K562 (cell line): Measurements from ENCODE around the gene FGF12. TPM values are rescaled to one million over a fixed set of nuclear protein-coding genes. Genes with fewer than 3 reads are reported as not detected.

ENCODE experiments used
- ATAC-seq: fragments of 200-7000 bp; cut with Tn5 transposase; 3 replicates; pipeline ENCODE4 v1.9.1; 2020; ENCODE audit warnings: moderate library complexity
- BruUV-seq: library from RNA; stranded (reverse); fragments of 400-500 nt; replicated peaks from 2 replicates; lab custom pipeline; 2021; lab: Mats Ljungman, UMichigan
- CTCF ChIA-PET: fragments of 300-600 bp; formaldehyde crosslinking; extraction: SDS; loops from one replicate; lab custom pipeline; 2021; ENCODE audit warnings: low intra/inter-chr PET ratio; lab: Yijun Ruan, JAX
- POLR2A ChIA-PET: fragments of 300-600, 350-650 bp; sonication (Branson Sonifier 250); formaldehyde crosslinking; extraction: SDS; loops from one replicate; lab custom pipeline; 2021; ENCODE audit warnings: antibody characterized with exemption, inconsistent platforms; lab: Yijun Ruan, JAX
- DNase-seq, 4 experiments: peaks; one replicate each; pipeline versions ENCODE4 v3.0.0 to v3.0.0-alpha.2; 2011 to 2018; ENCODE audit warnings: low spot score in 3 of 4, mixed read lengths in 3 of 4; ENCODE audit errors: extremely low read depth in 1 of 4
- FAIRE-seq: peaks from 2 replicates; lab custom pipeline; 2011; peaks lifted over from hg19 to GRCh38; lab: Jason Lieb, UNC
- H2AFZ ChIP-seq: 2 replicates; pipeline ENCODE4 v1.6.0; 2011; ENCODE audit warnings: low read depth, low read length, control low read depth, inconsistent platforms
- H3K27ac ChIP-seq: fragments of 200-600 bp; 3 replicates; pipeline ENCODE4 v1.8.0; 2011; ENCODE audit warnings: low read depth, mild to moderate bottlenecking, control low read depth, inconsistent platforms, low read length, moderate library complexity, mixed read lengths; ENCODE audit errors: extremely low read depth
- H3K27me3 ChIP-seq, 2 experiments: fragments of 300-600 bp in 1 of 2; 2 replicates in 1 of 2; 3 replicates in 1 of 2; pipeline versions ENCODE4 v1.6.0 to v1.8.0; 2011; ENCODE audit warnings: inconsistent platforms in 2 of 2, low read length in 2 of 2, mild to moderate bottlenecking in 1 of 2, mixed read lengths in 1 of 2, moderate library complexity in 1 of 2; ENCODE audit not compliant: control insufficient read depth in 2 of 2, insufficient read depth in 2 of 2
- H3K36me3 ChIP-seq: fragments of 300-600 bp; 3 replicates; pipeline ENCODE4 v1.8.0; 2011; ENCODE audit warnings: mild to moderate bottlenecking, low read length, inconsistent platforms; ENCODE audit not compliant: control insufficient read depth, insufficient read depth
- H3K4me1 ChIP-seq, 2 experiments: fragments of 200-600 bp in 1 of 2; replicated peaks in 1 of 2; 2 replicates in 1 of 2; 3 replicates in 1 of 2; pipeline versions ENCODE4 v1.5.1 to v1.8.0; 2011; ENCODE audit warnings: inconsistent platforms in 2 of 2, low read length in 2 of 2, mild to moderate bottlenecking in 1 of 2, mixed read lengths in 1 of 2, moderate library complexity in 1 of 2; ENCODE audit not compliant: control insufficient read depth in 2 of 2, insufficient read depth in 2 of 2
- H3K4me2 ChIP-seq: 2 replicates; pipeline ENCODE4 v1.6.1; 2011; ENCODE audit warnings: low read length, control low read depth, inconsistent platforms, mixed read lengths; ENCODE audit not compliant: insufficient read depth
- H3K4me3 ChIP-seq: fragments of 200-600 bp; sonication (generic), shearing (Covaris generic); 2 replicates; pipeline ENCODE4 v1.5.1; 2016; ENCODE audit warnings: control low read depth, inconsistent platforms
- H3K79me2 ChIP-seq: fragments of 200-600 bp; 3 replicates; pipeline ENCODE4 v1.8.0; 2011; ENCODE audit warnings: low read length, inconsistent platforms; ENCODE audit not compliant: control insufficient read depth, insufficient read depth
- H3K9ac ChIP-seq, 2 experiments: 2 replicates each; pipeline versions ENCODE4 v1.6.0 to v1.6.1; 2011; ENCODE audit warnings: low read depth in 2 of 2, low read length in 2 of 2, control low read depth in 1 of 2, inconsistent platforms in 1 of 2, mild to moderate bottlenecking in 1 of 2, mixed read lengths in 1 of 2; ENCODE audit not compliant: insufficient read depth in 1 of 2
- H3K9me1 ChIP-seq: one replicate; pipeline ENCODE4 v1.6.0; 2011; ENCODE audit warnings: inconsistent platforms, mild to moderate bottlenecking, low read length, moderate library complexity; ENCODE audit not compliant: control insufficient read depth, insufficient read depth
- H3K9me3 ChIP-seq: replicated peaks from 2 replicates; pipeline ENCODE4 v1.5.1; 2011; ENCODE audit warnings: low read depth, low read length, inconsistent platforms; ENCODE audit not compliant: control insufficient read depth, insufficient read depth
- H4K20me1 ChIP-seq: replicated peaks from 2 replicates; pipeline ENCODE4 v1.6.1; 2011; ENCODE audit warnings: low read length, inconsistent platforms, mixed read lengths; ENCODE audit not compliant: control insufficient read depth, insufficient read depth
- EWSR1 ChIP-seq: fragments of 450-650 bp; IDR thresholded peaks from 2 replicates; pipeline ENCODE4 v1.6.1; 2018; ENCODE audit warnings: borderline replicate concordance, mild to moderate bottlenecking, low read depth, moderate library complexity; ENCODE audit not compliant: partially characterized antibody
- MAFG ChIP-seq: fragments of 450-650 bp; conservative IDR thresholded peaks from 2 replicates; pipeline ENCODE4 v1.6.1; 2016; ENCODE audit warnings: missing genetic modification characterization, missing compliant biosample characterization
- MYBL2 ChIP-seq, 2 experiments: fragments of 450-650 bp in 1 of 2; sonication (generic) in 1 of 2; formaldehyde crosslinking in 1 of 2; IDR thresholded peaks; 2 replicates each; pipeline versions ENCODE4 v1.6.1 to v1.8.1; 2017 to 2022; ENCODE audit warnings: borderline replicate concordance in 1 of 2, inconsistent platforms in 1 of 2, low read depth in 1 of 2, mild to moderate bottlenecking in 1 of 2, missing genetic modification reagents in 1 of 2, moderate library complexity in 1 of 2
- TRIM28 ChIP-seq: fragments of 450-650 bp; IDR thresholded peaks from 2 replicates; pipeline ENCODE4 v1.6.1; 2017
- ZBTB11 ChIP-seq, 3 experiments: fragments of 200-800 bp in 1 of 3; fragments of 250-450 bp in 1 of 3; fragments of 450-650 bp in 1 of 3; sonication (Bioruptor Pico) in 1 of 3; sonication (Bioruptor generic) in 1 of 3; formaldehyde crosslinking in 1 of 3; IDR thresholded peaks; 2 replicates each; pipeline versions ENCODE4 v1.6.1 to v1.8.0; 2016 to 2022; ENCODE audit warnings: mild to moderate bottlenecking in 2 of 3, missing genetic modification characterization in 2 of 3, missing compliant biosample characterization in 1 of 3, moderate library complexity in 1 of 3
- WGBS: fragments of 100-300 bp; shearing (Covaris generic); methylation state at CpG from one replicate; pipeline ENCODE4 v1.1.6; 2016; ENCODE audit warnings: low coverage, mixed read lengths; ENCODE audit not compliant: insufficient coverage; ENCODE audit errors: missing lambda C conversion rate; 5-methylcytosine and 5-hydroxymethylcytosine counted together
- in situ Hi-C: fragments of 300-500 bp; cut with MboI; formaldehyde crosslinking; loops from 4 replicates; pipeline ENCODE4 v1.15.0; 2018; ENCODE audit warnings: inconsistent platforms, mixed read lengths
- intact Hi-C: fragments of 100-400 bp; cut with micrococcal nuclease; formaldehyde crosslinking; loops from 2 replicates; pipeline ENCODE4 v1.14.2; 2022
- polyA plus RNA-seq, 8 experiments: library from polyadenylated mRNA; depleted of rRNA in 4 of 8; stranded (reverse) in 5 of 8; unstranded in 3 of 8; fragments of >200 nt; fragmentation: Nextera tagmentation in 2 of 8; fragmentation: Illumina TruSeq in 1 of 8; extraction: Ambion mirVana in 2 of 8; extraction: Trizol in 1 of 8; gene quantifications; 2 replicates each; pipeline versions ENCODE4 v1.2.1 to v1.2.3, GENCODE V29; 2011 to 2014; ENCODE audit warnings: inconsistent platforms in 1 of 8, missing spikeins in 1 of 8
- total RNA-seq, 7 experiments: library from RNA; depleted of rRNA in 6 of 7; stranded (reverse); fragments of >200 nt in 6 of 7; fragmentation: Illumina TruSeq in 2 of 7; extraction: Trizol in 2 of 7; gene quantifications; 2 replicates each; pipeline versions ENCODE4 v1.2.1 to v1.2.3, GENCODE V29; 2011 to 2021; ENCODE audit warnings: low replicate concordance in 1 of 7
- TF ChIP-seq, protein P1 (sequence below): sonication (generic); formaldehyde crosslinking; IDR thresholded peaks from 2 replicates; pipeline ENCODE4 v1.8.0; 2022; ENCODE audit warnings: mild to moderate bottlenecking, low read depth, missing genetic modification reagents

The FGF12 gene
- total and polyA plus RNA-seq, 9 of the 15 experiments (the other 6 are each of a cell fraction or from before 2014, with no cell fraction given) = not detected

- TF ChIP-seq TRIM28 = no peak
- TF ChIP-seq MAFG = no peak
- TF ChIP-seq EWSR1 = no peak
- TF ChIP-seq, protein P1, sequence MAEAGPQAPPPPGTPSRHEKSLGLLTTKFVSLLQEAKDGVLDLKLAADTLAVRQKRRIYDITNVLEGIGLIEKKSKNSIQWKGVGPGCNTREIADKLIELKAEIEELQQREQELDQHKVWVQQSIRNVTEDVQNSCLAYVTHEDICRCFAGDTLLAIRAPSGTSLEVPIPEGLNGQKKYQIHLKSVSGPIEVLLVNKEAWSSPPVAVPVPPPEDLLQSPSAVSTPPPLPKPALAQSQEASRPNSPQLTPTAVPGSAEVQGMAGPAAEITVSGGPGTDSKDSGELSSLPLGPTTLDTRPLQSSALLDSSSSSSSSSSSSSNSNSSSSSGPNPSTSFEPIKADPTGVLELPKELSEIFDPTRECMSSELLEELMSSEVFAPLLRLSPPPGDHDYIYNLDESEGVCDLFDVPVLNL = no peak
- TF ChIP-seq ZBTB11 (CRISPR knock-in tag; IDR thresholded peaks at IDR 0.05) = peak in 1 of 3 experiments; percentile 69; a peak in 1 of 6 replicates
- no peak for TF ChIP-seq MYBL2 (IDR thresholded peaks at IDR 0.05; ENCODE audit: low read depth)
- TF ChIP-seq MYBL2 (CRISPR knock-in tag; IDR thresholded peaks at IDR 0.05; ENCODE audit: borderline replicate concordance) = no peak
- no TSS peak for BruUV-seq
- intact Hi-C loops (no loop called here), in situ Hi-C loops (no loop called here)
- Histone ChIP-seq H3K27ac (no peak overlapping the region), H3K4me3 (no peak overlapping the region), H3K4me1 (no peaks in the 10 kb centered on the region), H3K27me3 (no peaks in the 10 kb centered on the region), H3K9me3 (0 out of 2 replicates have a peak, but pooled peaks cover 2% of the 10 kb centered on the region), H4K20me1 (no peaks in the 10 kb centered on the region), H2AFZ (no peak overlapping the region), H3K4me2 (no peak overlapping the region), H3K36me3 (no peaks in the 10 kb centered on the region), H3K79me2 (no peaks in the 10 kb centered on the region), H3K9ac (no peak overlapping the region), H3K9me1 (no peaks in the 10 kb centered on the region)
- POLR2A ChIA-PET = no interaction called here
- no peak for ATAC-seq
- no peak for DNase-seq
- no peak for FAIRE-seq
- CTCF ChIA-PET = no interaction called here
- whole genome bisulfite sequencing = 9% methylated on average over 51 of the region's 74 CpGs
Measured at GRCh38 chr3:192514754-192515663, 212.3 kb downstream of the FGF12 start.
